Panc1 (cell line): ENCODE data around the gene PPP1R9A. TPM values are rescaled to one million over a fixed set of nuclear protein-coding genes. Genes with fewer than 3 reads are reported as not detected.

ENCODE experiments used
- ATAC-seq: fragments of 200-7000 bp; cut with Tn5 transposase; 2 replicates; pipeline ENCODE4 v1.9.1; 2020; ENCODE audit warnings: mild to moderate bottlenecking, moderate library complexity
- BruUV-seq: library from RNA; stranded (reverse); fragments of 400-500 nt; replicated peaks from 2 replicates; lab custom pipeline; 2021; lab: Mats Ljungman, UMichigan
- CTCF ChIA-PET: fragments of 300-600 bp; sonication (Branson Sonifier 250); formaldehyde crosslinking; loops from one replicate; lab custom pipeline; 2022; ENCODE audit warnings: antibody characterized with exemption; lab: Charles Lee
- POLR2A ChIA-PET: fragments of 300-600 bp; sonication (Branson Sonifier 250); formaldehyde crosslinking; loops from one replicate; lab custom pipeline; 2022; ENCODE audit warnings: antibody characterized with exemption; lab: Charles Lee
- DNase-seq: peaks from one replicate; pipeline ENCODE4 v3.0.0-alpha.2; 2010; ENCODE audit warnings: low read depth, low spot score
- H3K27ac ChIP-seq: 2 replicates; pipeline ENCODE4 v1.5.1; 2011; ENCODE audit warnings: mild to moderate bottlenecking, low read length, inconsistent platforms
- H3K27me3 ChIP-seq: fragments of 200-500 bp; sonication (Bioruptor generic); 2 replicates; pipeline ENCODE4 v1.6.0; 2014; ENCODE audit warnings: low read length, inconsistent platforms; ENCODE audit not compliant: control insufficient read depth, insufficient read depth
- H3K36me3 ChIP-seq: fragments of 200-500 bp; sonication (Bioruptor generic); 2 replicates; pipeline ENCODE4 v1.5.1; 2014; ENCODE audit warnings: inconsistent platforms, mild to moderate bottlenecking, low read length, moderate library complexity; ENCODE audit not compliant: control insufficient read depth, insufficient read depth
- H3K4me1 ChIP-seq: 2 replicates; pipeline ENCODE4 v1.5.1; 2011; ENCODE audit warnings: inconsistent platforms, mild to moderate bottlenecking, low read length, moderate library complexity; ENCODE audit not compliant: control insufficient read depth, insufficient read depth
- H3K4me3 ChIP-seq, 2 experiments: 2 replicates each; pipeline ENCODE4 v1.5.1; 2011 to 2012; ENCODE audit warnings: low read depth in 2 of 2, low read length in 2 of 2, mild to moderate bottlenecking in 2 of 2, inconsistent platforms in 1 of 2, moderate library complexity in 1 of 2
- H3K9me3 ChIP-seq: fragments of 200-500 bp; sonication (Bioruptor generic); 2 replicates; pipeline ENCODE4 v1.5.1; 2014; ENCODE audit warnings: low read depth, mild to moderate bottlenecking, inconsistent platforms, low read length, moderate library complexity; ENCODE audit not compliant: control insufficient read depth, insufficient read depth
- CTCF ChIP-seq: fragments of 450-650 bp; IDR thresholded peaks from 2 replicates; pipeline ENCODE4 v1.5.1; 2017; ENCODE audit warnings: mild to moderate bottlenecking
- POLR2AphosphoS5 ChIP-seq: IDR thresholded peaks from 2 replicates; pipeline ENCODE4 v1.6.1; 2012; ENCODE audit warnings: mild to moderate bottlenecking, low read depth, low read length, moderate library complexity
- REST ChIP-seq, 2 experiments: IDR thresholded peaks; 2 replicates each; pipeline ENCODE4 v1.6.1; 2011 to 2012; ENCODE audit warnings: low read depth in 2 of 2, control low read depth in 1 of 2, low read length in 1 of 2, mild to moderate bottlenecking in 1 of 2, moderate library complexity in 1 of 2; ENCODE audit not compliant: insufficient read depth in 1 of 2
- SIN3A ChIP-seq: IDR thresholded peaks from 2 replicates; pipeline ENCODE4 v1.6.1; 2012; ENCODE audit warnings: low read depth, mild to moderate bottlenecking, low read length, moderate library complexity, borderline replicate concordance; ENCODE audit not compliant: insufficient read depth
- TCF7L2 ChIP-seq: IDR thresholded peaks from 2 replicates; pipeline ENCODE4 v1.6.1; 2011; ENCODE audit warnings: mild to moderate bottlenecking, low read depth, low read length, inconsistent platforms
- in situ Hi-C: cut with HindIII; loops from 2 replicates; pipeline ENCODE4 v1.10.0; 2016; ENCODE audit warnings: low sequenced_read_pairs, low pct_unique_long_range_greater_than_20kb
- intact Hi-C: fragments of 100-400 bp; cut with micrococcal nuclease; formaldehyde crosslinking; loops from one replicate; pipeline ENCODE4 v1.10.0; 2022; ENCODE audit not compliant: unreplicated experiment
- total RNA-seq: library from RNA; stranded (reverse); gene quantifications from one replicate; pipeline ENCODE4 v1.2.1, GENCODE V29; 2021; ENCODE audit not compliant: unreplicated experiment

The PPP1R9A gene
- total RNA-seq, 1 experiment from 2014 or later = 5.0 TPM

DNA sequence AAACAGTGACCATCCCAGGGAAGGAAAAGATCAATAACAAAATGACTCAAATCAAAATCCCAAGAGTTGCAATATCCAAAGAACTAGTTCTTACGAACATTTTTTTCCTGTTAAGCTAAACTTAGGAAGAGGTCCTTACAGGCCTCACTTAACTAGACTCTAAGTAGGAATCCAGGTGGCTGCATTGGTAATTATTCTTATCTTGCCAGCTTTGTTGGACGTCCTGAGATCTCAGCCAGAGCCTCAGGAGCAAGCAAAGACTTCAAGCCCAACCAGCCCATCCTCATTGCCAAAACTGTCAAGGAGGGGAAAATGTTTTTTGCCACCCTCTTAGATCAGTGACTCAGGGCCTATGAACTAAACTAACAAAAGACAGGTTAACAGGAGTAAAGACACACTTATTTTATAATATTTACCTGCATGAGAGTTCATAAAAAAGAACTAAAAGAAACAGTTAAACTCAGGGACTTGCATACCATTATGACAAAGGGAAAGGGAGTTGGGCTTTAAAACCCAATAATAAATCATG lies 18.3 kb upstream of the PPP1R9A start:
- no TSS peak for BruUV-seq
- Histone ChIP-seq H3K27me3 (no peaks in the 10 kb centered on the region), H3K4me3 (no peak overlapping the region), H3K9me3 (no peaks in the 10 kb centered on the region), H3K27ac (no peak overlapping the region), H3K36me3 (no peaks in the 10 kb centered on the region), H3K4me1 (no peaks in the 10 kb centered on the region)
- ChIA-PET CTCF (no interaction called here), POLR2A (no interaction called here)
- ATAC-seq (no peak), DNase-seq (no peak)
- intact Hi-C loops (no loop called here), in situ Hi-C loops (no loop called here)
- TF ChIP-seq SIN3A = no peak
- TF ChIP-seq TCF7L2 = no peak
- no peak for TF ChIP-seq POLR2AphosphoS5
- TF ChIP-seq REST (IDR thresholded peaks at IDR 0.05; ENCODE audit: insufficient read depth in 1 of 2, low read depth in 2 of 2, low read length in 1 of 2) = no peak
- no peak for TF ChIP-seq CTCF

DNA sequence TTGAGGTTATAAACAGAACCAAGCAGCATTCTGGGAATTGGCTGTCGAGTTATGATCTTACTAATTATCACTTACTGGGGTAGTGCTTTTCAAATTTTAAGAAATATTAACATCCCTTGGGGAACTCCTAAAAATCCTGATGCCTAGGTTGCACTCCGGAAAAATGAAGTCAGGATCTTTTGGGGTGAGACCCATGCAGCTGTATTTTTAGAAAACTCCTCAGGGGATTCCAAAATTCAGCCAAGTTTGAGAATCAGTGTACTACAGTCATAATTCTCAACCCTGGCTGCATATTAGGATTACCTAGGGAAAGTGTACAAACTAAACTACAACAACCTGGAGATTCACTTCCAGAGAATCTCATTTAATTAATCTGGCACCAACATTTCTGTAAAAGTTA lies 17.2 kb upstream of the PPP1R9A start:
- BruUV-seq = no TSS peak
- no peaks in the 10 kb centered on the region for H3K9me3 ChIP-seq
- in situ Hi-C loops = no loop called here
- no peak overlapping the region for H3K27ac ChIP-seq
- intact Hi-C loops = no loop called here
- no peaks in the 10 kb centered on the region for H3K27me3 ChIP-seq
- no peak overlapping the region for H3K4me3 ChIP-seq
- ChIA-PET POLR2A (no interaction called here), CTCF (no interaction called here)
- TF ChIP-seq REST (IDR thresholded peaks at IDR 0.05; ENCODE audit: insufficient read depth in 1 of 2, low read depth in 2 of 2, low read length in 1 of 2) = no peak
- no peak for TF ChIP-seq SIN3A
- TF ChIP-seq TCF7L2 = no peak
- TF ChIP-seq POLR2AphosphoS5 = no peak
- H3K4me1 ChIP-seq = no peaks in the 10 kb centered on the region
- no peak for DNase-seq
- no peak for ATAC-seq
- H3K36me3 ChIP-seq = no peaks in the 10 kb centered on the region
